Naive thymus-derived CD4-positive, alpha-beta T cell (primary cell): ENCODE data around the gene WHAMM. TPM values are rescaled to one million over a fixed set of nuclear protein-coding genes. Genes with fewer than 3 reads are reported as not detected.

Experiments used
- polyA plus RNA-seq, 2 donors: library from polyadenylated mRNA; unstranded; fragments of 300-500 nt; fragmentation: Illumina TruSeq; gene quantifications; one replicate each; pipeline ENCODE4 v1.2.3, GENCODE V29; 2021
- total RNA-seq, 6 experiments: library from RNA in 5 of 6; stranded (reverse) in 5 of 6; gene quantifications; 1 replicate in 5 of 6; 2 replicates in 1 of 6; pipeline ENCODE4 v1.2.3 and lab custom pipeline; 2021 to 2026

WHAMM gene
- total and polyA plus RNA-seq, 7 experiments from 2014 or later = 3.5 to 72.2 (median 30.8) TPM

Other genes starting within 250 kb of the WHAMM start
- gene CPEB1, start 162.3 kb upstream of the WHAMM start, total RNA-seq = 1 to 10 TPM in 1 of 5 experiments, under 1 TPM in 3, not detected in 1; 0.24 to 1.0 (median 0.51) TPM
- under 1 TPM; 0.07 to 0.38 TPM for gene CPEB1, start 162.3 kb upstream of the WHAMM start, polyA plus RNA-seq
- gene AP3B2, start 99.8 kb upstream of the WHAMM start, total RNA-seq = 1 to 10 TPM in 1 of 5 experiments, under 1 TPM in 3, not detected in 1; 0.56 to 1.2 (median 0.85) TPM
- gene AP3B2, start 99.8 kb upstream of the WHAMM start, polyA plus RNA-seq = under 1 TPM; 0.35 to 0.70 TPM
- not detected for gene FSD2, start 3.6 kb upstream of the WHAMM start, total RNA-seq
- not detected for gene FSD2, start 3.6 kb upstream of the WHAMM start, polyA plus RNA-seq
- gene HOMER2, start 143.1 kb downstream of the WHAMM start, total RNA-seq = 10 to 100 TPM in 1 of 5 experiments, 1 to 10 TPM in 4; 3.8 to 29.1 (median 6.6) TPM
- gene HOMER2, start 143.1 kb downstream of the WHAMM start, polyA plus RNA-seq = 1 to 10 TPM; 3.8 to 4.8 TPM
- gene RAMAC, start 176.6 kb downstream of the WHAMM start, total RNA-seq = 10 to 100 TPM; 14.2 to 27.7 (median 18.7) TPM
- 10 to 100 TPM; 28.0 to 33.4 TPM for gene RAMAC, start 176.6 kb downstream of the WHAMM start, polyA plus RNA-seq
- gene C15orf40, start 202.0 kb downstream of the WHAMM start, total RNA-seq = 10 to 100 TPM; 12.1 to 47.2 (median 28.9) TPM
- gene C15orf40, start 202.0 kb downstream of the WHAMM start, polyA plus RNA-seq = 10 to 100 TPM; 46.1 to 82.3 TPM